Stimulated activated CD4-positive, alpha-beta T cell treated with anti-CD3 and anti-CD28 coated beads, Interleukin-1b, Interleukin-23, amount 100 ng/mL, for 1 hour (primary cell): ENCODE results near the gene USP6.
"Not testable (repeated sequence)": the region's sequence is repeated elsewhere in the genome, so short reads cannot be mapped to it uniquely, and the experiment has no call there.

ENCODE experiments used
- DNase-seq, 2 donors: peaks; one replicate each; pipeline ENCODE4 v3.0.0-alpha.2; 2020; ENCODE audit warnings: low read depth in 2 of 2

The USP6 gene

DNA sequence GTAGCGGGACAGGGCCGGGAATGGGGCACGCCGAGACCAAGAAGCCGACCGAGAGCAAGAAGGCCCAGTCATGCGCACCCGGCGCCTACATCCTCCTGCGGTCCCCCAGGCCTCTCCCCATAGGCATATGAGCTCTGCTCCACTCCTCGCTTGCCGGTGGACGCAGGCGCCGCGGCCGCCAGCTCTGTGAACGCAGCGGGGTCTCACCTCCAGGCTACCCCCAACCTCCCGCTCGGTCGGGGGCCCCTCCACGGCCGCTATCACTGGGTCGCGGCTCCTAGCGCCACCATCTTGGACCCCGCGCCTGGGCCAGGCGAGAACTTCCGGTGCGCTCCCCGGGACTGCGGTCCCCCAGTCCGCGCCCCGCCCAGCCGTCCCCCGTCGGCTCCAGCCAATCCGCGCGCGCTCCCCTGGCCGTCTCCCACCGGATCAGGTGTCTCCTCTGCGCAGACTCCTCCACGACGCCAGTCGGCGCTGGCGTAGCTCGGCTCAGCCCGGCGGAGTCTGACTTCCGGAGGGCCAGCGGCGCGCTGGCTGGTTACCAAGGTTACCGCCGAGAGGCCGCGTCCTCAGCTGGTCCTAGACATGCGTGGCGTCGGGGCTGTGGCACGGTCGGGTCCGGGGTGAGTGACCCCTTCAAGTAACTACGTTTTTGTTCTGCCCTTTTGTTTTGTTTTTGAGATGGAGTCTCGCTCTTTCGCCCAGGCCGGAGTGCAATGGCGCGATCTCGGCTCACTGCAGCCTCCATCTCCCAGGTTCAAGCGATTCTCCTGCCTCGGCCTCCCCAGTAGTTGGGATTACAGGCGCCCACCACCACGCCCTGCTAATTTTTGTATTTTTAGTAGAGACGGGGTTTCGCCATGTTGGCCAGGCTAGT is 75.9 kb downstream of the USP6 start, which contains the start of gene ZNF594:
TSS of gene ZNF594 (minus strand) at position 328 of the 877 bp plus-strand sequence. CDS start 7,612 bp downstream, outside the sequence.
- peak; percentile 89 to 90 for DNase-seq

DNA sequence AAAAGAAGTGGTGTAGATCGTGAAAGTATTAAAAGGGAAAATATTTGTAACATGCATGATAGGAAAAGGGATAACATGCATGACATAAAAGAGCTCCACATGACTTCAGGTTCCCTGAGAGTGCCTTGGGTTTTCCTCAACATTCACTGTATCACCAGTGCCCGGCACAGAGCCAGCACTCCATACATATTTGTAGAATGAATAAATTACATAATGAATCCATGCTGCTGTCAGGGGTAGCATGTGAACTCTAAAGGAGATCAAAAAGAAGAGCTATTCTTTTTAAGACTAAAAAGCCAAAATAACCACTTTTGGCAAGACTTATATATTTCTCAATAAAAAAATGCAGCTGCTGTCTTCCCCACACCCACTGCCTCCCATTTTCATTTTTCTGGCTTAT is 78.5 kb downstream of the USP6 start:
- DNase-seq: no peak

DNA sequence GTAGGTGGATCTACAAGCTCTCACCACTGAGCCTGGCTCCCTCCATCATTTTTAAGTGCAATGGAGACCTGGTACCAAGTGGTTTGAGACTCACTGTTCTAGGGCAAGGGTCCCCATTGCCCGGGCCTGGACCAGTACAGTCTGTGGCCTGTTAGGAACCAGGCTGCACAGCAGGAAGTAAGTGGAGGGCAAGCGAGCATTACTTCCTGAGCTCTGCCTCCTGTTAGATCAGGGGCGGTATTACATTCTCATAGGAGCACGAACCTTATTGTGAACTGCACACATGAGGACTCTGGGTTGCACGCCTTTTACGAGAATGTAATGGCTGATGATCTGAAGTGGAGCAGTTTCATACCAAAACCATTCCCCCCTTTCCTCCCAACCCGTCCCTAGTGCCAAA is 82.6 kb downstream of the USP6 start:
- no peak for DNase-seq

DNA sequence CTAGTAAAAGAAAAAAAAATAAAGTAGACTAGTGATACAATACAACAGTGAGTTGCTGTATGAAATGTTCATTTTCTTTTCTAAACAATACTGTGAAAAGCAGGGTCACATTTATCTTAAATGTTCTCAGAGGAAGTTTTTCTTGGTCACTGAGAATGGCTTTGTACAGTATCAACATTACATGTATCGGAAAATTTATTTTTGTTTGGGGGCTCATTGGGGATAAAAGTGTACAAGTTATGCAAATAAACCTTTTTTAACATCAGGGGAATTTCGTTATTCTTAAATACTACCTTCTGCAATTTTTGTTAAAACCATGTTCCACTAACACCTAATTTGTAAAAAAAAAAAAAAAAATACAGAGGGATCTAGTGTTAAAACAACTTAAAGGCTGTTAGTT is 84.5 kb downstream of the USP6 start:
- DNase-seq: no peak

DNA sequence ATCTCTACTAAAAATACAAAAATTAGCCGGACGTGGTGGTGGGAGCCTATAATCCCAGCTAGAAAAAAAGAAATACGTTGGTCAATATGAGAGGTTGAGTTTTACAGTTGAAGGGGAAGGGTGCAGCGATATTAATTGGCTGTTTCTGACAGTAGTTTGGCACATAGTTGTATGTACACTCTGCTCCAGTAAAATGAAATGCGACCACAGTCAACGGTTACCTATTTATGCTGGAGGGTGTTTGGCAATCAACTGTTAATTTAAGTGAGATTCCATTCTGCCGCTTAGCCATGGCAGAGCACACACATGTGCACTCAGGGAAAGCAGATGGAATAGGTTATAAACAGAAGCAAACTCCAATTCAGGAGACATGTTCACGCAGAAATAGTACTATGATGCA is 85.2 kb downstream of the USP6 start:
- DNase-seq: no peak

DNA sequence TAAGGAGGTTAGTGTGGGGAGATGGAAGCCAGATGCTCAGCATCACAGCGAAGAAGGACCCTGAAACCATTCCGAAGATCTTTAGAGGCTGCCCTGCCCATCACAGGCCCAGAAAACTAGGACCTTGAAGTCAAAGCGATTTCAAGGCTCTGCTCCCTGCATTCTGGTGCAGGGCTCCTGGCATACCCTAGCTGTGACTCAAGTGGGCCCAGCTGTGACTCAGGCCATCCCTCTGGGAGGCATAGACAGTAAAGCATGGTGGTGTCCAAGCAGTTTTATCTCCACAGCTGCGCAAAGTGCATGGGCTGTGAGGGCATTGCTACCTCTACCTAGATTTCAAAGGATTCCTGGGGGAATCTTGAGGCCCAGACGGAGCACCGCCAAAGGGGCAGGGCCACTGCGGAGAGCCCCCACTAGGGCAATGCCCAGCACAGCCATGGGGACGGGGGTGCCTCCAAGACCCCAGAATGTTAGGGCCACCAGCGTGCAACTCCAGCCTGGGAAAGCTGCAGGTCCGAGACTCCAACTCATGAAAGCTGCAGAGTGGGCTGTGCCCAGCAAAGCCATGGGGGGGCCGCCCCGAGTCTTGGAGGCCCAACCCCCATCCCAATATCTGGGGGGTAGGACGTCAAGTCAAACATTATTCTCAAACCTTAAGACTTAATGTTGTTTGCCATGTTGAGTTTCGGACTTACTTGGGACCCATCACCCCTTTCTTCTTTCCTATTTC is 87.5 kb downstream of the USP6 start:
- no peak for DNase-seq

DNA sequence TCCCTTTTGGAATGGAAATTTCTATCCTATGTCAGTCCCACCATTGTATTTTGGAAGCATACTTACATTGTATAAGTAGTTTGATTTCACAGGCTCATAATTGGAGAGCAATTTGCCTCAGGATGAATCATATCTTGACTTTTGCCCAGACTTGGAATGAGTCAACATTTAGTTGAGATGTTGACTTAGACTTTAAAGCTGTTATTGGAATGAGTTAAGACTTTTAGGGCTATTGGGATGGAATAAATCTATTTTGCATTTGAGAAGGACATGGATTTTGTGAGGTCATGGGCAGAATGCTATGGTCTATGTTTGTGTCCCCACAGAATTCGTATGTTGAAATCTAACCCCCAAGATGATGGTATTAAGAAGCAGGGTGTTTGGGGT is 88.1 kb downstream of the USP6 start:
- DNase-seq: no peak

DNA sequence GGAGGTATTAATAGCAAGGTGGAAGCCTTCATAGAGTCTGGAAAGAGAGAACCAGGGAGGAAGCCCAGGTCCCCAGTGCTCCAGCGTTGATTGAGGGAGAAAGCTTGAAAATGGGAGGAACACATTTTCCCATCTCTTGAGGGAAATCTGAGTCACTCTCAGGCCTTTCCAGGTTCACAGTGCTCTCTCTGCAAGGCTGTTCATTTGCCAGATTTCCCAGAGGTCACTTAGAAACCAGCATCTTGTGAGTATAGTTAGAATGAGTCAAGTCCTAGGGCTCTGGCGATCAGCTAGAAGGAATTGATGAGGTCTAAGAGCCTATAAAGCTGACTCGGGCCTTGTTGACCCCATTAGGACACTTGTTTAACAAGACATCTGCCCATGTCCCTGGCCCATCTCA is 93.6 kb downstream of the USP6 start:
- no peak for DNase-seq

DNA sequence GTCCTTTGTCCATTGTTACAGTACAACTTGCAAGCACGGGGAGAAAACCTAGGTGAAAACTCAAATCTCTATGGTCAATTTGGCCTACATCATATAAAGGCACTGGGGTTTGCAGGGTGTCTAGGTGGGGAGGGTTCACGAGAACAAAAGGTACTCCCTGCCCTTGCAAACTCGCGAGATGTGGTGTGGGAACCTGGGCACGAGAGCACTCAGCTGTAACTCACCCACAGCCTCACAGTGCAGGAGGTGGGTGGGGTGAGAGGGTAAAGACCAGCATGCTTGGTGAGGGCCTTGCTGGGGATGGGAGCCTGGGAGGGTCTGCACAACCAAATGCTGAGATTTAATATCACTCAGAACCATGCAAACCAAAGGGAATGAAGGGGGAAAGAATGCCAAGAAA is 94.3 kb downstream of the USP6 start:
- DNase-seq: no peak

DNA sequence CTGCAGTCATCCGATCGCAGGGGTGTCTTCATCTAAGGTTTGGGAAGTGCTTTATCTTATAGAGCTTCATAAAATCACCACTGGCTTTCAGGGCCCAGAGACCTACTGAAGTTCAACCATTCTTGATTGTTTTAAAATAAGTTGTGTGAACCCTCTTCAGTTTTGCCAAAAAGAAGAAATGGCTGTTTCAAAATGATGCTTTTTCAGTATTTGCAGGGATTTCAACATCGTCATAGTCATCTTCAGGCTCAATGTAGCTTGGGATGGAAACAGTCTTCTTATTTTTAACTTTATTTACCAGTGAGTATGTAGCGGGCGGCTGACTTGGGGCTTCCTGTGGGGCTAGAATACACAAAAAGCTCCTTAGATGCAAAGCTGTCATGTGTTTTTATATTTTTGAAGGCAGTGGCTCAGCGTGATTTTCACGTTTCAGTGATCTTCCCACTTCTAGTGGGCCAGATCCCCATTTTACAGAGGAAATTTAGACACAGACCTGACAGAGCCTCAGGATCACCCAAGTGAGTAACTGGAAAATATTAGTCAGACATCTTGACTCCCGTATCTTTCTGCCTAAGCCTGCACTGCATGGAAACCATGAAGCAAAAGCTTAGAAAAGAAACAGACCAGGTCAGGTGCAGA is 94.9 kb downstream of the USP6 start:
- no peak for DNase-seq

DNA sequence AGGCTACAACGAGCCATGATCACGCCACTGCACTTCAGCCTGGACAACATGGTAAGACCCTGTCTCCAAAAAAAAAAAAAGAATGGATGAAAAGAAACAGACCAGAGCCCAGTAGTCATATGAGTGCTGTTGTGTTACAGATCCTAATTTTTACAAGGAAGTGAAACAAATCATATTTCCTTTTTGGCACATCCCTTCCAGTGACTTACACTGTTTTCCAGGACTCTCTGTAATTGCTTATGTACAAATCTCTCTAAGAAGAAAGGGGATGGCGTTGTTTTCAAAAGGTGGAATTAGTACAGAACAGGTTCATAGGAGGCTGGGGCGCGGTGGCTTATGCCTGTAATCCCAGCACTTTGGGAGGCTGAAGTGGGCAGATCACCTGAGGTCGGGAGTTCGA is 95.6 kb downstream of the USP6 start:
- no peak for DNase-seq

DNA sequence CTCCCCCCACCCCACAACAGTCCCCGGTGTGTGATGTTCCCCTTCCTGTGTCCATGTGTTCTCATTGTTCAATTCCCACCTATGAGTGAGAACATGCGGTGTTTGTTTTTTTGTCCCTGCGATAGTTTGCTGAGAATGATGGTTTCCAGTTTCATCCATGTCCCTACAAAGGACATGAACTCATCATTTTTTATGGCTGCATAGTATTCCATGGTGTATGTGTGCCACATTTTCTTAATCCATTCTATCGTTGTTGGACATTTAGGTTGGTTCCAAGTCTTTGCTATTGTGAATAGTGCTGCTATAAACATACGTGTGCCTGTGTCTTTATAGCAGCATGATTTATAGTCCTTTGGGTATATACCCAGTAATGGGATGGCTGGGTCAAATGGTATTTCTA is 101.7 kb downstream of the USP6 start:
- DNase-seq: not testable (repeated sequence)

DNA sequence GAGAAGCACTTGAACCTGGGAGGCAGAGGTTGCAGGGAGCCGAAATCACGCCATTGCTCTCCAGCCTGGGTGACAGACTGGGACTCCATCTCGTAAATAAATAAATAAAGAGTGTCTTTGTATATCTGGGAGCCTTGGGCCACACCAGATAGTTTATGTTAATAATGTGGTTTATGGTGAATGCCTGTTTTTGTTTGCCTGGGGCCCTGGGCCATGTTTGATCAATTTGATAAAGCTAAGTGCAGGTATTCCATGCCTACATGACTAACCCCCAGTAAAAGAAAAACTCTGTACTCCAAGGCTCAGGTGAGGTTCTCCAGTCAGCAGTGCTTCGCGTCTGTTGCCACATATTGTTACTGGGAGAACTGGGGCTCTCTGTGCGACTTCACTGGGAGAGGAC is 103.7 kb downstream of the USP6 start:
- no peak for DNase-seq

DNA sequence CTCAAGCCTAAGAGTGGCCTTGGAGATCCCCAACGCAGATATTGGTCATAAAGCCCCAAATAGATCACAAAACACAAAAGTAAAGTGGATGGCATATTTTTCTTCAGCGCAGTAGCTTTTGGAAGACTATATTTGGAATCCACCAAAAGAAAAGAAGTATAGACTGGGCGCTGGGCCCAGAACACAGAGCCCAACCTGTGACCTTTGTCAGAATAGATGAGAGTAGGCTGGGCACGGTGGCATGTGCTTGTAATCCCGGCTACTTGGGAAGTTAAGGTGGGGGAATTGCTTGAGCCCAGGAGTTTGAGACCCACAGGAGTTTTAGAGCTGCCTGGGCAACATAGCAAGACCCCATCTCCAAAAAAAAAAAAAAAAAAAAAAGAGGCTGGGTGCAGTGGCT is 104.2 kb downstream of the USP6 start:
- DNase-seq: no peak

DNA sequence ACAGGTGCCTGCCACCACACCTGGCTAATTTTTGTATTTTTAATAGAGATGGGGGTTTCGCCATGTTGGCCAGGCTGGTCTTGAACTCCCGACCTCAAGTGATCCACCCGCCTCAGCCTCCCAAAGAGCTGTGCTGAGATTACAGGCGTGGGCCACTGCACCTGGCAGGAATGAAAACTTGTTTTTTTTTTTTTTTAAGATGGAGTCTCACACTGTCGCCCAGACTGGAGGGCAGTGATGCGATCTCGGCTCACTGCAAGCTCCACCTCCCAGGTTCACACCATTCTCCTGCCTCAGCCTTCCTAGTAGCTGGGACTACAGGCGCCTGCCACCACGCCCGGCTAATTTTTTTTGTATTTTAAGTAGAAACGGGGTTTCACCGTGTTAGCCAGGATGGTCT is 106.1 kb downstream of the USP6 start:
- DNase-seq: not testable (repeated sequence)
